ENCODE results near the gene TP53I3. TPM values are rescaled to one million over a fixed set of nuclear protein-coding genes. Genes with fewer than 3 reads are reported as not detected.
A peak's percentile ranks its signal among the peaks of the same experiment; 100 is the strongest.

Gene TP53I3
- total RNA-seq, 1 experiment from 2014 or later: 48.1 TPM

- Histone ChIP-seq H3K9me3 (ENCODE audit: control insufficient read depth, low read depth, low read length) (no peaks in the 10 kb centered on the region), H3K4me2 (ENCODE audit: insufficient read depth, insufficient read length, low read length) (peak overlapping the region; percentile 63), H2AK5ac (ENCODE audit: insufficient read length, low read length) (no peak overlapping the region), H3K23ac (ENCODE audit: insufficient read length, low read depth, low read length) (no peak overlapping the region), H3K27me3 (ENCODE audit: insufficient read depth, low read length) (peaks cover 3% of the 10 kb centered on the region; the same call in 1 of the 2 replicates), H4K20me1 (ENCODE audit: control insufficient read depth, insufficient read depth, insufficient read length) (no peaks in the 10 kb centered on the region), H3K14ac (ENCODE audit: insufficient read depth, low read length) (peak overlapping the region; percentile 79), H4K91ac (ENCODE audit: insufficient read length, low read depth, low read length) (no peak overlapping the region), H2BK12ac (ENCODE audit: insufficient read length, low read depth, low read length) (no peak overlapping the region), H3K79me1 (ENCODE audit: insufficient read depth, low read depth, low read length, poor library complexity, severe bottlenecking) (no peaks in the 10 kb centered on the region), H3K9ac (ENCODE audit: extremely low read depth, insufficient read length, low read length) (peak overlapping the region; percentile 42), H3K18ac (ENCODE audit: insufficient read length, low read depth, low read length) (peak overlapping the region; percentile 49), H3K79me2 (ENCODE audit: insufficient read depth, low read length) (no peaks in the 10 kb centered on the region), H4K8ac (replicated peaks; ENCODE audit: insufficient read length, low read depth, low read length) (no peak overlapping the region), H3K56ac (ENCODE audit: insufficient read length, low read depth, low read length) (no peak overlapping the region), H2AFZ (ENCODE audit: low read length) (no peak overlapping the region), H2BK15ac (ENCODE audit: low read depth, low read length) (no peak overlapping the region; the same call in 1 of the 2 replicates), H4K5ac (ENCODE audit: insufficient read length, low read depth, low read length) (no peak overlapping the region), H3K23me2 (ENCODE audit: insufficient read length, low read depth, low read length, poor library complexity, severe bottlenecking) (peaks cover 4% of the 10 kb centered on the region), H2BK120ac (ENCODE audit: low read depth, low read length, poor library complexity, severe bottlenecking) (no peak overlapping the region), H2BK20ac (ENCODE audit: low read depth, low read length, poor library complexity, severe bottlenecking) (no peak overlapping the region), H2BK5ac (ENCODE audit: insufficient read length, low read length) (no peak overlapping the region), H3K4ac (ENCODE audit: low read depth, low read length) (no peak overlapping the region), H3K27ac (ENCODE audit: insufficient read length, low read depth, low read length) (no peak overlapping the region), H3K4me1 (ENCODE audit: insufficient read depth, low read length) (peaks cover 2% of the 10 kb centered on the region; the same call in 1 of the 2 replicates), H3T11ph (ENCODE audit: low read length) (no peak overlapping the region)
- WGBS (ENCODE audit: extremely low coverage, insufficient read length, low lambda C conversion rate): no CpG with 5 or more reads among the region's 15 CpGs
- Mint-ChIP-seq H3K9me3 (no peaks in the 10 kb centered on the region; a peak in 1 of 5 replicates), H3K4me3 (peak overlapping the region; percentile 69 to 73), H3K36me3 (ENCODE audit: insufficient read depth in 1 of 3, low read depth in 3 of 3) (no peaks in the 10 kb centered on the region; a peak in 2 of 7 replicates), H3K27ac (no peak overlapping the region), H3K27me3 (ENCODE audit: low read depth) (no peaks in the 10 kb centered on the region; the same call in 1 of the 2 replicates), H3K4me1 (peaks cover 22 to 24% of the 10 kb centered on the region in 2 experiments)
- no peak for DNase-seq
- TF ChIP-seq CTCF (conservative IDR thresholded peaks at IDR 0.05): no peak
These were observed 37.9 kb upstream of the TP53I3 start for GRCh38 chr2:24122366-24123194.

Measured in H9 (cell line).